ENCODE measurements around the gene EP400. TPM values are rescaled to one million over a fixed set of nuclear protein-coding genes. Genes with fewer than 3 reads are reported as not detected.

Gene EP400
- total and polyA plus RNA-seq, 9 donors, result 19.6 to 60.7 (median 44.0) TPM

- no peak overlapping the region for H3K4me3 ChIP-seq
- DNase-seq, result no peak
- TF ChIP-seq, protein P1, sequence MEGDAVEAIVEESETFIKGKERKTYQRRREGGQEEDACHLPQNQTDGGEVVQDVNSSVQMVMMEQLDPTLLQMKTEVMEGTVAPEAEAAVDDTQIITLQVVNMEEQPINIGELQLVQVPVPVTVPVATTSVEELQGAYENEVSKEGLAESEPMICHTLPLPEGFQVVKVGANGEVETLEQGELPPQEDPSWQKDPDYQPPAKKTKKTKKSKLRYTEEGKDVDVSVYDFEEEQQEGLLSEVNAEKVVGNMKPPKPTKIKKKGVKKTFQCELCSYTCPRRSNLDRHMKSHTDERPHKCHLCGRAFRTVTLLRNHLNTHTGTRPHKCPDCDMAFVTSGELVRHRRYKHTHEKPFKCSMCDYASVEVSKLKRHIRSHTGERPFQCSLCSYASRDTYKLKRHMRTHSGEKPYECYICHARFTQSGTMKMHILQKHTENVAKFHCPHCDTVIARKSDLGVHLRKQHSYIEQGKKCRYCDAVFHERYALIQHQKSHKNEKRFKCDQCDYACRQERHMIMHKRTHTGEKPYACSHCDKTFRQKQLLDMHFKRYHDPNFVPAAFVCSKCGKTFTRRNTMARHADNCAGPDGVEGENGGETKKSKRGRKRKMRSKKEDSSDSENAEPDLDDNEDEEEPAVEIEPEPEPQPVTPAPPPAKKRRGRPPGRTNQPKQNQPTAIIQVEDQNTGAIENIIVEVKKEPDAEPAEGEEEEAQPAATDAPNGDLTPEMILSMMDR (IDR thresholded peaks at IDR 0.05), result no peak
- no peak for TF ChIP-seq EP300 (IDR thresholded peaks at IDR 0.05)
- no peak for TF ChIP-seq POLR2A (IDR thresholded peaks at IDR 0.05)
- H3K4me1 ChIP-seq (ENCODE audit: insufficient read depth), result peaks cover 17% of the 10 kb centered on the region
- H3K36me3 ChIP-seq, result no peaks in the 10 kb centered on the region
- no peaks in the 10 kb centered on the region for H3K9me3 ChIP-seq
- H3K27me3 ChIP-seq, result no peaks in the 10 kb centered on the region
- intact Hi-C loops (cut with DNase I), result no loop called here
- 81 to 86% (median 85%) methylated on average over 4 of the region's 4 CpGs for WGBS, 3 donors
- no peak overlapping the region for H3K27ac ChIP-seq
Measured at GRCh38 chr12:131963381-131963780, 13.6 kb downstream of the EP400 start.

DNA sequence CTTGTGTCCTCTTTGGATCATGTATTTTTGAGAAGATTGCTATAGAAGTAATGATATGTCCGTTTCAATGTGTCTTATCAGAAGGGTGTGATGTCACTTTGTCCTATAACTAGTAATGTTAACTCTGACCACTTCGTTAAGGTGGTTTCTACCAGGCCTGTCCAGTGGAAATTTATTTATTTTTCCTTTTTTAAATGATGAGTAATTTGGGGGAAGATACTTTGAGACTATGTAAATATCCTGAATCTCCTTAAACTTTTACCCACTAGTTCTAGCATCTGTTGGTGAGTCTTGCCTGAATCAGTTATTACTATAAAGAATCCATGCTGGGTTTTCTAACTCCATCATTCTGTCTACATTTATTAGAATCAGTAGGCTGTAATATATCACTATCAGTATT is 15.3 kb downstream of the EP400 start:
- H3K36me3 ChIP-seq, result no peaks in the 10 kb centered on the region
- no peaks in the 10 kb centered on the region for H3K9me3 ChIP-seq
- no peak overlapping the region for H3K27ac ChIP-seq
- no peak overlapping the region for H3K4me3 ChIP-seq
- H3K4me1 ChIP-seq (ENCODE audit: insufficient read depth), result peaks cover 2% of the 10 kb centered on the region
- DNase-seq, result no peak
- H3K27me3 ChIP-seq, result no peaks in the 10 kb centered on the region
- intact Hi-C loops (cut with DNase I), result no loop called here
- WGBS, 3 donors, result 35 to 58% (median 36%) methylated on average over 2 of the region's 2 CpGs
- TF ChIP-seq EP300 (IDR thresholded peaks at IDR 0.05) (no peak), POLR2A (IDR thresholded peaks at IDR 0.05) (no peak)
- TF ChIP-seq, protein P1 (IDR thresholded peaks at IDR 0.05), result no peak

- no peak overlapping the region for H3K4me3 ChIP-seq
- TF ChIP-seq EP300 (IDR thresholded peaks at IDR 0.05) (no peak), POLR2A (IDR thresholded peaks at IDR 0.05) (no peak)
- TF ChIP-seq, protein P1 (IDR thresholded peaks at IDR 0.05), result no peak
- intact Hi-C loops (cut with DNase I), result no loop called here
- H3K27me3 ChIP-seq, result no peaks in the 10 kb centered on the region
- no peaks in the 10 kb centered on the region for H3K36me3 ChIP-seq
- peaks cover 1% of the 10 kb centered on the region for H3K4me1 ChIP-seq (ENCODE audit: insufficient read depth)
- WGBS, 3 donors, result 23 to 47% (median 33%) methylated on average over 1 of the region's 1 CpG
- no peak overlapping the region for H3K27ac ChIP-seq
- no peaks in the 10 kb centered on the region for H3K9me3 ChIP-seq
- no peak for DNase-seq
Measured at GRCh38 chr12:131971226-131971625, 21.5 kb downstream of the EP400 start.

- no peak for TF ChIP-seq EP300 (IDR thresholded peaks at IDR 0.05)
- H3K27me3 ChIP-seq, result no peaks in the 10 kb centered on the region
- no peaks in the 10 kb centered on the region for H3K9me3 ChIP-seq
- intact Hi-C loops (cut with DNase I), result no loop called here
- H3K27ac ChIP-seq, result no peak overlapping the region
- WGBS, 3 donors, result 88 to 94% (median 88%) methylated on average over 8 of the region's 8 CpGs
- peaks cover 1% of the 10 kb centered on the region for H3K4me1 ChIP-seq (ENCODE audit: insufficient read depth)
- H3K36me3 ChIP-seq, result no peaks in the 10 kb centered on the region
- H3K4me3 ChIP-seq, result no peak overlapping the region
- DNase-seq, result no peak
Measured at GRCh38 chr12:131975228-131975627, 25.5 kb downstream of the EP400 start.

DNA sequence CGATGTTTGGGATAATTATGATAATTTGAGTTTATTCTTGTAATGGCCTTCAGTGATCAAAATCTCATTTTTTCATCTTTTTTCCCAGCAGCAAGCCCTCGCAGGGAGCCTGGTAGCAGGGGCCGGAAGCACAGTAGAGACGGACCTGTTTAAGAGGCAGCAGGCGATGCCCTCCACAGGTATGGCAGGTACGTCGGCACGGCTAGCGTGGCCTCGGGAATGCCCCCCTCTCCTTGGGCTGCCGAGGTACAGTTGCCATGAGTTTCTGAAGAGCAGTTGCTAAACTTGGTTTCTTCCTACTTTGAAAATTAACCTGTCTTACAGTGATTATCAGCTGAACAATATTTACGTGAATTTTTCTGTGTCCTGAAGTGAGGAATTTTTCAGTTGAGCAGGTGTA is 29.9 kb downstream of the EP400 start:
- Histone ChIP-seq H3K9me3 (no peaks in the 10 kb centered on the region), H3K36me3 (no peaks in the 10 kb centered on the region), H3K4me3 (no peak overlapping the region), H3K4me1 (ENCODE audit: insufficient read depth) (peaks cover 1% of the 10 kb centered on the region), H3K27ac (no peak overlapping the region), H3K27me3 (no peaks in the 10 kb centered on the region)
- whole genome bisulfite sequencing, 3 donors, result 84 to 90% (median 90%) methylated on average over 12 of the region's 12 CpGs
- DNase-seq, result no peak
- TF ChIP-seq EP300 (IDR thresholded peaks at IDR 0.05) (no peak), POLR2A (IDR thresholded peaks at IDR 0.05) (no peak)
- TF ChIP-seq, protein P1 (IDR thresholded peaks at IDR 0.05), result no peak
- intact Hi-C loops (cut with DNase I), result no loop called here
